A549 (cell line): ENCODE measurements around the gene FBXL20. TPM values are rescaled to one million over a fixed set of nuclear protein-coding genes. Genes with fewer than 3 reads are reported as not detected.
"Not testable (repeated sequence)": the region's sequence is repeated elsewhere in the genome, so short reads cannot be mapped to it uniquely, and the experiment has no call there.

Experiments used
- ATAC-seq, 2 experiments: fragments of 200-7000 bp in 1 of 2; fragments of >200 bp in 1 of 2; cut with Nextera tagmentation in 1 of 2; cut with Tn5 transposase in 1 of 2; 3 replicates each; pipeline versions ENCODE4 v1.8.0 to v1.9.1; 2018 to 2020; ENCODE audit warnings: mild to moderate bottlenecking in 1 of 2, moderate library complexity in 1 of 2
- CTCF ChIA-PET: fragments of 300-600 bp; sonication (Branson Sonifier 250); formaldehyde crosslinking; extraction: SDS; loops from one replicate; lab custom pipeline; 2021; ENCODE audit warnings: antibody characterized with exemption, inconsistent platforms; lab: Yijun Ruan, JAX
- POLR2A ChIA-PET: fragments of 350-600 bp; formaldehyde crosslinking; extraction: SDS; loops from one replicate; lab custom pipeline; 2021; ENCODE audit warnings: antibody characterized with exemption, inconsistent platforms; lab: Yijun Ruan, JAX
- DNase-seq, 2 experiments: peaks; one replicate each; pipeline versions ENCODE4 v3.0.0 to v3.0.0-alpha.2; 2011 to 2016; ENCODE audit warnings: low read depth in 1 of 2, low spot score in 1 of 2
- FAIRE-seq: peaks from 2 replicates; lab custom pipeline; 2011; peaks lifted over from hg19 to GRCh38; lab: Jason Lieb, UNC
- H3K27ac ChIP-seq, 2 experiments: fragments of >200 bp; sonication (Bioruptor Twin); formaldehyde crosslinking; 3 replicates each; pipeline ENCODE4 v1.5.1; 2016 to 2017
- H3K4me1 ChIP-seq: fragments of >200 bp; sonication (Bioruptor Twin); formaldehyde crosslinking; 3 replicates; pipeline ENCODE4 v1.6.1; 2016
- H3K4me2 ChIP-seq: fragments of >200 bp; sonication (Bioruptor Twin); formaldehyde crosslinking; 3 replicates; pipeline ENCODE4 v1.6.1; 2016
- H3K4me3 ChIP-seq: fragments of >200 bp; sonication (Bioruptor Twin); formaldehyde crosslinking; 3 replicates; pipeline ENCODE4 v1.5.1; 2016
- H3K9me3 ChIP-seq: fragments of >200 bp; sonication (Bioruptor Twin); formaldehyde crosslinking; 3 replicates; pipeline ENCODE4 v1.6.1; 2016
- ATOH8 ChIP-seq: fragments of 250-450 bp; sonication (Bioruptor Pico); IDR thresholded peaks from 2 replicates; pipeline ENCODE4 v1.5.0; 2020; ENCODE audit warnings: low read depth, mild to moderate bottlenecking, moderate library complexity
- CHD2 ChIP-seq: fragments of 150-350 bp; IDR thresholded peaks from 2 replicates; pipeline ENCODE4 v1.6.1; 2014; ENCODE audit warnings: low read length; ENCODE audit not compliant: partially characterized antibody
- CTCF ChIP-seq: fragments of >200 bp; sonication (Bioruptor Twin); formaldehyde crosslinking; IDR thresholded peaks from 3 replicates; pipeline ENCODE4 v1.5.1; 2016
- E2F6 ChIP-seq: IDR thresholded peaks from 2 replicates; pipeline ENCODE4 v1.6.1; 2012; ENCODE audit warnings: low read depth, borderline replicate concordance
- ESRRA ChIP-seq: fragments of 150-350 bp; IDR thresholded peaks from 2 replicates; pipeline ENCODE4 v1.6.1; 2014; ENCODE audit warnings: mild to moderate bottlenecking, low read length, borderline replicate concordance
- HOXB5 ChIP-seq: fragments of 250-450 bp; sonication (Bioruptor Pico); IDR thresholded peaks from 2 replicates; pipeline ENCODE4 v1.5.0; 2020; ENCODE audit warnings: mild to moderate bottlenecking, moderate library complexity
- JUN ChIP-seq, 2 experiments: fragments of >200 bp; sonication (Bioruptor Twin); formaldehyde crosslinking; IDR thresholded peaks; 2 replicates in 1 of 2; 3 replicates in 1 of 2; pipeline ENCODE4 v1.6.1; 2016 to 2017
- MAFK ChIP-seq: fragments of 450-650 bp; IDR thresholded peaks from 2 replicates; pipeline ENCODE4 v1.6.1; 2014; ENCODE audit not compliant: partially characterized antibody
- PHF8 ChIP-seq: fragments of 200-600 bp; sonication (generic); IDR thresholded peaks from 2 replicates; pipeline ENCODE4 v1.6.1; 2016; ENCODE audit warnings: low read depth, mild to moderate bottlenecking, antibody characterized with exemption, moderate library complexity, borderline replicate concordance
- POLR2A ChIP-seq: IDR thresholded peaks from 2 replicates; pipeline ENCODE4 v1.6.1; 2012; ENCODE audit warnings: mild to moderate bottlenecking, low read length
- SMC3 ChIP-seq: fragments of >200 bp; sonication (Bioruptor Twin); formaldehyde crosslinking; IDR thresholded peaks from 3 replicates; pipeline ENCODE4 v1.6.1; 2018; ENCODE audit warnings: inconsistent platforms
- SREBF2 ChIP-seq: fragments of 450-650 bp; IDR thresholded peaks from 2 replicates; pipeline ENCODE4 v1.6.1; 2014; ENCODE audit warnings: mild to moderate bottlenecking, moderate library complexity
- TP53 ChIP-seq: fragments of 250-450 bp; sonication (Bioruptor Pico); IDR thresholded peaks from 2 replicates; pipeline ENCODE4 v1.5.0; 2021; ENCODE audit warnings: mild to moderate bottlenecking, moderate library complexity
- ZFP36 ChIP-seq: fragments of 450-650 bp; IDR thresholded peaks from 2 replicates; pipeline ENCODE4 v1.6.1; 2014; ENCODE audit warnings: borderline replicate concordance; ENCODE audit not compliant: partially characterized antibody
- WGBS: methylation state at CpG from one replicate; pipeline ENCODE4 v1.1.6; 2017; ENCODE audit errors: missing lambda C conversion rate; 5-methylcytosine and 5-hydroxymethylcytosine counted together
- polyA plus RNA-seq, 4 experiments: library from polyadenylated mRNA; depleted of rRNA in 3 of 4; stranded (reverse); fragments of >200 nt; fragmentation: RNase III in 1 of 4; extraction: RNeasy Plus Mini Kit Qiagen cat#74134 plus additional on column Dnase treatment in 1 of 4; gene quantifications; 2 replicates in 3 of 4; 3 replicates in 1 of 4; pipeline ENCODE4 v1.2.3, GENCODE V29; 2011 to 2017

FBXL20 gene
- polyA plus RNA-seq, 2 of the 4 experiments (the other 2 are of a cell fraction): 5.7 to 6.7 TPM

DNA sequence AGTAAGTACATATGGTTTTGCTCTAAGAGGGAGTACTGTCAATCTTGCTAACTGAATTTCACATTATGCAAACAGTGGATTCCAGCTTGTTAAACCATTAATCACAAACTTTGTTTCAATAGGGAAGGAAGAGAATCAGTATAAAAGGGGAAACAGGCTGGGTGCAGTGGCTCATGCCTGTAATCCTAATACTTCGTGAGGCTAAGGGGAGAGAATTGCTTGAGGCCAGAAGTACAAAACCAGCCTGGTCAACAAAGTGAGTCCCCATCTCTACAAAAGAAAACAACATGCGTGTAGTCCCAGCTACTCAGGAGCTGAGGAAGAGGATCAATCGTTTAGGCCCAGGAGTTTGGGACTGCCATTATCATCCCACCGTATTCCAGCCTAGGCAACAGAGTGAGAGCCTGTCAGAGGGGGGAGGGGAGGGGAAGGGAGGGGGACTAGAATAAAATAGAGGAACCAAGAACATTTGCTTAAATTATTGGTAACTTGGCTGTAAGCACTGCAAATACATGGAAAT lies 65.7 kb downstream of the FBXL20 start:
- no peak overlapping the region for H3K4me2 ChIP-seq
- FAIRE-seq (no peak), ATAC-seq (no peak), DNase-seq (no peak)
- 71% methylated on average over 4 of the region's 4 CpGs for WGBS
- CTCF ChIA-PET: interaction anchor here (0.6 to 2.1 kb wide), 5 partner anchors 17 to 91 kb away, joined by 3 to 5 read pairs (median 4); no protein-coding TSS in a partner anchor
- H3K9me3 ChIP-seq: no peaks in the 10 kb centered on the region
- no peak overlapping the region for H3K27ac ChIP-seq
- peaks cover 18% of the 10 kb centered on the region; the same call in 2 of the 3 replicates for H3K4me1 ChIP-seq
- H3K4me3 ChIP-seq: no peak overlapping the region
- POLR2A ChIA-PET: no interaction called here
- TF ChIP-seq POLR2A (no peak), HOXB5 (CRISPR knock-in tag) (no peak), E2F6 (no peak), JUN (IDR thresholded peaks at IDR 0.05) (no peak), SREBF2 (no peak), CTCF (no peak), SMC3 (no peak), TP53 (no peak), PHF8 (no peak), MAFK (no peak), CHD2 (no peak)

DNA sequence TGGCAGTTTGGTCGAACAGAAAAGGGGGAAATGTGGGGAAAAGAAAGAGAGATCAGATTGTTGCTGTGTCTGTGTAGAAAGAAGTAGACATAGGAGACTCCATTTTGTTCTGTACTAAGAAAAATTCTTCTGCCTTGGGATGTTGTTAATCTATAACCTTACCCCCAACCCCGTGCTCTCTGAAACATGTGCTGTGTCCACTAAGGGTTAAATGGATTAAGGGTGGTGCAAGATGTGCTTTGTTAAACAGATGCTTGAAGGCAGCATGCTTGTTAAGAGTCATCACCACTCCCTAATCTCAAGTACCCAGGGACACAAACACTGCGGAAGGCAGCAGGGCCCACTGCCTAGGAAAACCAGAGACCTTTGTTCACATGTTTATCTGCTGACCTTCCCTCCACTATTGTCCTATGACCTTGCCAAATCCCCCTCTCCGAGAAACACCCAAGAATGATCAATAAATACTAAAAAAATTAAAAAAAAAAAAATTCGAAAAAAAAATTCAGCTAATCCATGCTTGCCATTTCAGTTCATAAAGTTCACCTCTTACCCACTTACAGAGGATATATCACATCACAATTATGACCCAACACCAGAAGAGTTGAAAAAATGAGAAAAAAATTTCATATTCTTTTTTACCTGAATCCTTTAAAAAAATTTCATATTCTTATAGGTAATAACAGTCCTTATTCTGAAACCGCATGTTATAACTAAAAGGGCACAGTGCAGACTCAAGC lies 67.2 kb downstream of the FBXL20 start:
- DNase-seq, H3K4me3 ChIP-seq, POLR2A ChIA-PET, FAIRE-seq, H3K4me2 ChIP-seq, H3K27ac ChIP-seq, H3K9me3 ChIP-seq, ATAC-seq: not testable (repeated sequence)
- CTCF ChIA-PET: interaction anchor here (1.4 to 1.5 kb wide), 2 partner anchors 18 to 59 kb away, joined by 3 to 4 read pairs; no protein-coding TSS in a partner anchor
- H3K4me1 ChIP-seq: peaks cover 18% of the 10 kb centered on the region; the same call in 2 of the 3 replicates
- WGBS: 74% methylated on average over 6 of the region's 6 CpGs

DNA sequence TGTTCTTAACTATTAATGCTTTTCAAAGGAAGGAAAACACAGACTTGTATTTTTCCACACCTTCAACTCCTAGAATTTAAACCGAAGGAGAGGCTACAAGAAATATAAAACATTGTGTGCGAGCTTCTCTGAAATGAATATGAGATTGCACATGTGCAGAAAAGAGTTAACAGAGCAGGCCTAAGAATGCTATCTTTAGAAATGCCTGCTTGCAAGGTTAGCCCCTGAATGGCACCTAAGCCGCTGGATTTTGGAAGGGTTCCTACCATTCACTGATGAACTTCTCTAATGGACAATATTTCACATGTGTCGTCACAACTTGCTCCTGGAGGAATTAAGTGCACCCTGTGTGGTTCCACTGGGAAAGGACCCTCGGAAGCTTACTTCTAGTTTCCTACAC lies 69.3 kb downstream of the FBXL20 start:
- WGBS: 91% methylated on average over 5 of the region's 5 CpGs
- ATAC-seq (no peak; a peak in 1 of 6 replicates), DNase-seq (no peak), FAIRE-seq (no peak)
- Histone ChIP-seq H3K4me2 (no peak overlapping the region), H3K27ac (no peak overlapping the region), H3K4me3 (no peak overlapping the region), H3K9me3 (no peaks in the 10 kb centered on the region), H3K4me1 (peaks cover 22% of the 10 kb centered on the region; the same call in 2 of the 3 replicates)
- ChIA-PET CTCF (interaction anchor here (0.6 kb wide), 1 partner anchor 1914 kb away, joined by 4 read pairs; no protein-coding TSS in a partner anchor), POLR2A (interaction anchor here (0.6 to 0.7 kb wide), 2 partner anchors 9 to 210 kb away, joined by 5 read pairs; no protein-coding TSS in a partner anchor)
- TF ChIP-seq ZFP36 (no peak), ATOH8 (CRISPR knock-in tag) (no peak)

GRCh38 chr17:39328815-39329214 lies 72.6 kb downstream of the FBXL20 start:
- ATAC-seq (no peak), DNase-seq (no peak)
- Histone ChIP-seq H3K4me1 (0 out of 3 replicates have a peak, but pooled peaks cover 4% of the 10 kb centered on the region), H3K27ac (no peak overlapping the region)
- POLR2A ChIA-PET: no interaction called here
- TF ChIP-seq ATOH8 (CRISPR knock-in tag): no peak
- no peak for TF ChIP-seq ESRRA
- TF ChIP-seq, all 56 proteins: peak for 0
- H3K4me2 ChIP-seq: no peak overlapping the region
- CTCF ChIA-PET: no interaction called here
- FAIRE-seq: no peak
- no peak overlapping the region for H3K4me3 ChIP-seq
- WGBS: 57% methylated on average over 1 of the region's 1 CpG
- H3K9me3 ChIP-seq: no peaks in the 10 kb centered on the region
